Heart left ventricle (tissue), 16 donors: Measurements from ENCODE around the gene MAPK12. TPM values are rescaled to one million over a fixed set of nuclear protein-coding genes. Genes with fewer than 3 reads are reported as not detected.

Experiments
- ATAC-seq, 4 donors: fragments of 200-7000 bp; cut with Tn5 transposase; one replicate each; pipeline ENCODE4 v1.9.1; 2020 to 2022; ENCODE audit warnings: moderate library complexity in 4 of 4, mild to moderate bottlenecking in 3 of 4, moderate number of reproducible peaks in 1 of 4
- DNase-seq, 5 donors: peaks; one replicate each; pipeline ENCODE4 v3.0.0-alpha.2; 2020
- H3K27ac ChIP-seq, 12 donors: fragments of 200-600 bp; sonication (generic) in 4 of 12; one replicate each; pipeline versions ENCODE4 v1.5.0 to v1.8.0; 2016 to 2022; ENCODE audit warnings: mild to moderate bottlenecking in 2 of 12
- H3K27me3 ChIP-seq, 9 donors: fragments of 200-600 bp; sonication (generic) in 2 of 9; one replicate each; pipeline versions ENCODE4 v1.5.1 to v1.8.0; 2016 to 2022; ENCODE audit warnings: mild to moderate bottlenecking in 3 of 9
- H3K36me3 ChIP-seq, 9 donors: fragments of 200-600 bp; sonication (generic) in 2 of 9; one replicate each; pipeline versions ENCODE4 v1.5.0 to v1.8.0; 2018 to 2022; ENCODE audit warnings: mild to moderate bottlenecking in 2 of 9
- H3K4me1 ChIP-seq, 12 donors: fragments of 200-600 bp; sonication (generic) in 4 of 12; one replicate each; pipeline versions ENCODE4 v1.5.0 to v1.8.0; 2016 to 2022; ENCODE audit warnings: mild to moderate bottlenecking in 3 of 12
- H3K4me3 ChIP-seq, 12 donors: fragments of 200-600 bp; sonication (generic) in 4 of 12; one replicate each; pipeline versions ENCODE4 v1.5.0 to v1.8.0; 2017 to 2022; ENCODE audit warnings: mild to moderate bottlenecking in 9 of 12, moderate library complexity in 4 of 12
- H3K9me3 ChIP-seq, 12 donors: fragments of 200-600 bp; sonication (generic) in 4 of 12; one replicate each; pipeline versions ENCODE4 v1.5.0 to v1.8.0; 2016 to 2022; ENCODE audit warnings: mild to moderate bottlenecking in 1 of 12
- POLR2A ChIP-seq, 2 donors: fragments of 450-650 bp; IDR thresholded peaks; one replicate each; pipeline ENCODE4 v1.6.1; 2017; ENCODE audit warnings: antibody characterized with exemption in 2 of 2, mild to moderate bottlenecking in 2 of 2, moderate library complexity in 2 of 2
- WGBS, 4 donors: extraction: QIAGEN DNeasy Blood & Tissue Kit in 2 of 4; methylation state at CpG; one replicate each; pipeline versions ENCODE4 v1.1.5 to v1.1.7; 2013 to 2018; 5-methylcytosine and 5-hydroxymethylcytosine counted together
- intact Hi-C, 10 donors: fragments of 100-400 bp; cut with DNase I; formaldehyde crosslinking; loops; one replicate each; pipeline versions ENCODE4 v1.11.1 to v1.14.2; 2022
- polyA plus RNA-seq, 2 donors: library from polyadenylated mRNA; stranded (reverse); fragments of 200-250 nt; gene quantifications; one replicate each; pipeline ENCODE4 v1.2.3, GENCODE V29; 2013
- total RNA-seq, 9 donors: library from RNA; depleted of rRNA in 2 of 9; stranded (reverse); fragments of >200 nt in 2 of 9; fragmentation: NEBNext Ultra II Directional in 3 of 9; extraction: Animal tissue kit (Norgen Biotek cat#: 25700) in 3 of 9; gene quantifications; one replicate each; pipeline versions ENCODE4 v1.1.0 to v1.2.4, GENCODE V29; 2016 to 2023
- TF ChIP-seq, protein P1 (sequence below), 12 donors: fragments of 200-600 bp; sonication (generic) in 4 of 12; IDR thresholded peaks; one replicate each; pipeline versions ENCODE4 v1.5.0 to v1.8.0; 2018 to 2022; ENCODE audit warnings: antibody characterized with exemption in 12 of 12, mild to moderate bottlenecking in 5 of 12
- donor health status: ischemic (EF 13 %, LVEDD 7.1; RV severe dilation, severe dysfunction).
- donor health status: healthy with polysubstance abuse.
- donor health status: DM: no; HTN: yes; CAD: no.
- donor health status: DM: no; HTN: no; CAD: no.
- donor health status: ischemic (EF 25% LVEDD 6.9; RV normal size, moderate dysfunction).
- donor health status: ischemic (EF 25% LVEDD 5.7; RV mildly dilated, moderate dysfunction).
- donor health status: healthy.
- donor health status: DM: yes; HTN: yes; CAD: no.
- donor health status: ischemic (EF 35%, LVEDD 5.7; RV mildly dilated, moderate dysfunction).
- donor health status: nonischemic (EF 11% LVEDD 7.7; RV severe dilation, severe dysfunction).
- donor health status: DM: yes; HTN: yes; CAD: no.
- donor health status: PGD.
- donor health status: ischemic (EF 29% LVEDD 5.4; RV normal size, mild dysfunction).
- donor health status: nonischemic (EF 23%, LVEDD 6.1; RV moderate dilation, normal function).

The MAPK12 gene
- total and polyA plus RNA-seq, 11 donors = 11.6 to 18.0 (median 15.5) TPM

DNA sequence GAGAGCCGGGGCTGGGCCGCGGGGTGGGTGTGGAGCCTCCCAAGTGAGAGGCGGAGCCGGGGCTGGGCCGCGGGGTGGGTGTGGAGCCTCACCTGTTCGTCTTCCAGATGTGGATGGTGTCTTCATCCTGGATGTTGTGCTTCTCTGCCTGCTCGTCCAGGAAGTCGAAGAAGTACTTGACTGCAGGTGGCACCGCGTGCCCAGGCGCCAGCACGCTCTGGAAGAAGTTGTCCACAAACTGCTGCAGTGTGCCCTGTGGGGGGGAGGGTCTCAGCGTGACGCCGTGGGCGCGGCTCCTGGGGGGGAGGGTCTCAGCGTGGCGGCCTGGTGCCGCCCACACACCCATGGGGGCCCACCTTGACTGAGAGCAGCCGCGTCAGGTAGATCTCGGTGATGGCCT lies 16.3 kb upstream of the MAPK12 start:
- TF ChIP-seq, protein P1, sequence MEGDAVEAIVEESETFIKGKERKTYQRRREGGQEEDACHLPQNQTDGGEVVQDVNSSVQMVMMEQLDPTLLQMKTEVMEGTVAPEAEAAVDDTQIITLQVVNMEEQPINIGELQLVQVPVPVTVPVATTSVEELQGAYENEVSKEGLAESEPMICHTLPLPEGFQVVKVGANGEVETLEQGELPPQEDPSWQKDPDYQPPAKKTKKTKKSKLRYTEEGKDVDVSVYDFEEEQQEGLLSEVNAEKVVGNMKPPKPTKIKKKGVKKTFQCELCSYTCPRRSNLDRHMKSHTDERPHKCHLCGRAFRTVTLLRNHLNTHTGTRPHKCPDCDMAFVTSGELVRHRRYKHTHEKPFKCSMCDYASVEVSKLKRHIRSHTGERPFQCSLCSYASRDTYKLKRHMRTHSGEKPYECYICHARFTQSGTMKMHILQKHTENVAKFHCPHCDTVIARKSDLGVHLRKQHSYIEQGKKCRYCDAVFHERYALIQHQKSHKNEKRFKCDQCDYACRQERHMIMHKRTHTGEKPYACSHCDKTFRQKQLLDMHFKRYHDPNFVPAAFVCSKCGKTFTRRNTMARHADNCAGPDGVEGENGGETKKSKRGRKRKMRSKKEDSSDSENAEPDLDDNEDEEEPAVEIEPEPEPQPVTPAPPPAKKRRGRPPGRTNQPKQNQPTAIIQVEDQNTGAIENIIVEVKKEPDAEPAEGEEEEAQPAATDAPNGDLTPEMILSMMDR (IDR thresholded peaks at IDR 0.05) = no peak
- TF ChIP-seq POLR2A (IDR thresholded peaks at IDR 0.05) = no peak
- Histone ChIP-seq H3K4me1 (peaks cover 0 to 22% (median 4%) of the 10 kb centered on the region in 12 donors), H3K27ac (no peak overlapping the region), H3K36me3 (peaks cover 0 to 79% (median 76%) of the 10 kb centered on the region in 9 donors), H3K27me3 (no peaks in the 10 kb centered on the region), H3K9me3 (no peaks in the 10 kb centered on the region), H3K4me3 (no peak overlapping the region)
- DNase-seq (no peak), ATAC-seq (no peak)
- WGBS, 4 donors = 88 to 90% (median 89%) methylated on average over 25 of the region's 25 CpGs
- intact Hi-C loops = loop anchor here in 6 of 10 donors (2.0 to 5.0 kb wide), 3 partner anchors 29 to 50 kb away; partner anchors contain the start of genes DENND6B (in 5 of the 6) and PLXNB2 (in 1 of the 6)

GRCh38 chr22:50276143-50276542 lies 14.7 kb upstream of the MAPK12 start:
- peak overlapping the region in 1 of 12 donors; percentile 17 for H3K27ac ChIP-seq
- peaks cover 0 to 63% (median 60%) of the 10 kb centered on the region in 9 donors for H3K36me3 ChIP-seq
- H3K9me3 ChIP-seq = no peaks in the 10 kb centered on the region
- no peak for TF ChIP-seq POLR2A (IDR thresholded peaks at IDR 0.05)
- TF ChIP-seq, protein P1 (IDR thresholded peaks at IDR 0.05) = peak; percentile 42 to 77 (median 58)
- H3K4me3 ChIP-seq = no peak overlapping the region
- H3K27me3 ChIP-seq = peaks cover 0 to 9% (median 0%) of the 10 kb centered on the region in 9 donors
- ATAC-seq (peak; percentile 53 to 87 (median 81)), DNase-seq (peak in 4 of 5 donors; percentile 68 to 86 (median 73))
- 63 to 67% (median 65%) methylated on average over 23 to 25 of the region's 25 CpGs for WGBS, 4 donors
- intact Hi-C loops = loop anchor here in 7 of 10 donors (1.0 to 5.0 kb wide), 4 partner anchors 31 to 51 kb away; partner anchors contain the start of genes DENND6B (in 6 of the 7) and PLXNB2 (in 1 of the 7)
- peaks cover 0 to 27% (median 15%) of the 10 kb centered on the region in 12 donors for H3K4me1 ChIP-seq

- H3K36me3 ChIP-seq = peaks cover 0 to 56% (median 53%) of the 10 kb centered on the region in 9 donors
- intact Hi-C loops = loop anchor here in 8 of 10 donors (1.0 to 5.0 kb wide), 5 partner anchors 31 to 55 kb away; partner anchors contain the start of genes DENND6B (in 6 of the 8) and PLXNB2 (in 1 of the 8)
- ATAC-seq = no peak
- TF ChIP-seq, protein P1 (IDR thresholded peaks at IDR 0.05) = no peak
- TF ChIP-seq POLR2A (IDR thresholded peaks at IDR 0.05) = no peak
- peaks cover 0 to 10% (median 0%) of the 10 kb centered on the region in 9 donors for H3K27me3 ChIP-seq
- no peaks in the 10 kb centered on the region for H3K9me3 ChIP-seq
- no peak overlapping the region for H3K27ac ChIP-seq
- H3K4me1 ChIP-seq = peaks cover 3 to 35% (median 22%) of the 10 kb centered on the region in 12 donors
- WGBS, 4 donors = 86 to 90% (median 88%) methylated on average over 35 to 43 of the region's 43 CpGs
- no peak for DNase-seq
- H3K4me3 ChIP-seq = no peak overlapping the region
Measured at GRCh38 chr22:50275181-50276055, 13.9 kb upstream of the MAPK12 start.

DNA sequence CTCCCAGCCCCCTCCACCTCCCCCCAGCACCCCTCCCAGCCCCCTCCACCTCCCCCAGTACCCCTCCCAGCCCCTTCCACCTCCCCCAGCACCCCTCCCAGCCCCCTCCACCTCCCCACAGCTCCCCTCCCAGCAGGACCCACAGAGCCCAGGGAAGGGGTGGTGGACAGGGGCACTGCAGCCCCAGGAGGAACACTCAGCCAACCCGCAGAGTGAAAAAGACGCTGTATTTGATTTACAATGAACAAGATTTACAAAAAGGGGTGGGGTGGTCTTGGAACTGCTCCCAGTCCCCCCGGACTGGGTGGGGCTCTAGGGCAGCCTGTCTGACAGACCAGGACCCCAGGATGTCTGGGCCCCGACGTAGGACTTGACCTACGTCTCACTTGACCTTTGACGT lies 13.3 kb upstream of the MAPK12 start:
- 66 to 74% (median 73%) methylated on average over 5 to 7 of the region's 7 CpGs for WGBS, 4 donors
- H3K27me3 ChIP-seq = peaks cover 0 to 11% (median 0%) of the 10 kb centered on the region in 9 donors
- H3K36me3 ChIP-seq = peaks cover 0 to 50% (median 47%) of the 10 kb centered on the region in 9 donors
- intact Hi-C loops = loop anchor here (1.0 to 5.0 kb wide), 5 partner anchors 33 to 68 kb away; partner anchors contain the start of genes DENND6B (in 7 of the 10), PPP6R2 (in 5 of the 10) and PLXNB2 (in 2 of the 10)
- TF ChIP-seq, protein P1 (IDR thresholded peaks at IDR 0.05) = no peak
- no peak for TF ChIP-seq POLR2A (IDR thresholded peaks at IDR 0.05)
- H3K27ac ChIP-seq = no peak overlapping the region
- H3K4me1 ChIP-seq = peaks cover 3 to 37% (median 23%) of the 10 kb centered on the region in 12 donors
- no peaks in the 10 kb centered on the region for H3K9me3 ChIP-seq
- H3K4me3 ChIP-seq = no peak overlapping the region
- DNase-seq (no peak), ATAC-seq (no peak)
